HG02642 (cell line): ENCODE data around the gene CGB2.
"Not testable (repeated sequence)": the region's sequence is repeated elsewhere in the genome, so short reads cannot be mapped to it uniquely, and the experiment has no call there.

Experiments
- ATAC-seq: cut with Tn5 transposase; IDR thresholded peaks from one replicate; pipeline ENCODE4 v1.9.1; 2021; ENCODE audit warnings: mild to moderate bottlenecking; ENCODE audit not compliant: unreplicated experiment, poor library complexity

Gene CGB2

GRCh38 chr19:49064768-49065611 lies 33.3 kb downstream of the CGB2 start, which contains the start of gene NTF4:
NTF4 (minus strand) TSS chr19:49064818; CDS start chr19:49061997, 2,821 bp downstream.
- no peak for ATAC-seq

GRCh38 chr19:49065905-49066512 lies 34.3 kb downstream of the CGB2 start:
- ATAC-seq: no peak

- no peak for ATAC-seq
These were observed 35.9 kb downstream of the CGB2 start for GRCh38 chr19:49067554-49067953.

GRCh38 chr19:49069026-49069425 lies 37.3 kb downstream of the CGB2 start:
- ATAC-seq: no peak

GRCh38 chr19:49070416-49070815 lies 38.7 kb downstream of the CGB2 start:
- no peak for ATAC-seq

GRCh38 chr19:49071860-49072547 lies 40.3 kb downstream of the CGB2 start:
- ATAC-seq: no peak

GRCh38 chr19:49073514-49074378 lies 42.1 kb downstream of the CGB2 start:
- ATAC-seq: no peak

- not testable (repeated sequence) for ATAC-seq
These were observed 43.2 kb downstream of the CGB2 start for GRCh38 chr19:49074869-49075268.

- ATAC-seq: no peak
These were observed 48.7 kb downstream of the CGB2 start for GRCh38 chr19:49080392-49080791.

- no peak for ATAC-seq
These were observed 49.6 kb downstream of the CGB2 start for GRCh38 chr19:49081273-49081672.
